HAP-1 (cell line): ENCODE results near the gene ABCD3.
A peak's percentile ranks its signal among the peaks of the same experiment; 100 is the strongest.

ENCODE experiments used
- DNase-seq, 2 experiments: peaks; one replicate each; pipeline ENCODE4 v3.0.0-alpha.2; 2016 to 2020; ENCODE audit warnings: low spot score in 2 of 2
- H3K27me3 ChIP-seq: fragments of 250-450 bp; sonication (Bioruptor Pico); 2 replicates; pipeline ENCODE4 v1.5.1; 2020; ENCODE audit warnings: low read depth, mild to moderate bottlenecking, moderate library complexity
- H3K36me3 ChIP-seq: fragments of 250-450 bp; sonication (Bioruptor Pico); replicated peaks from 2 replicates; pipeline ENCODE4 v1.5.1; 2020; ENCODE audit warnings: mild to moderate bottlenecking
- H3K4me1 ChIP-seq: fragments of 250-450 bp; sonication (Bioruptor Pico); 2 replicates; pipeline ENCODE4 v1.5.1; 2020; ENCODE audit warnings: mild to moderate bottlenecking
- H3K4me3 ChIP-seq: fragments of 250-450 bp; sonication (Bioruptor Pico); 2 replicates; pipeline ENCODE4 v1.5.1; 2020; ENCODE audit warnings: mild to moderate bottlenecking, moderate library complexity
- H3K9me3 ChIP-seq: fragments of 250-450 bp; sonication (Bioruptor Pico); 2 replicates; pipeline ENCODE4 v1.5.1; 2020; ENCODE audit warnings: mild to moderate bottlenecking, moderate library complexity
- in situ Hi-C: fragments of 300-500 bp; cut with MboI; formaldehyde crosslinking; loops from 3 replicates; pipeline ENCODE4 v1.14.3; 2020; ENCODE audit warnings: low sequenced_read_pairs, inconsistent platforms, mixed read lengths

Gene ABCD3

GRCh38 chr1:94543001-94543400, 124.8 kb downstream of the ABCD3 start:
- DNase-seq: no peak
- Histone ChIP-seq H3K4me3 (no peak overlapping the region), H3K9me3 (no peaks in the 10 kb centered on the region), H3K4me1 (peaks cover 28% of the 10 kb centered on the region), H3K27me3 (no peaks in the 10 kb centered on the region), H3K36me3 (peaks cover 4% of the 10 kb centered on the region)
- in situ Hi-C loops: no loop called here

- DNase-seq: no peak
- H3K4me1 ChIP-seq: peaks cover 21% of the 10 kb centered on the region
- no peak overlapping the region for H3K4me3 ChIP-seq
- H3K9me3 ChIP-seq: no peaks in the 10 kb centered on the region
- H3K36me3 ChIP-seq: no peaks in the 10 kb centered on the region; the same call in 1 of the 2 replicates
- in situ Hi-C loops: no loop called here
- no peaks in the 10 kb centered on the region for H3K27me3 ChIP-seq
These were observed 125.9 kb downstream of the ABCD3 start for GRCh38 chr1:94543893-94544635.

DNA sequence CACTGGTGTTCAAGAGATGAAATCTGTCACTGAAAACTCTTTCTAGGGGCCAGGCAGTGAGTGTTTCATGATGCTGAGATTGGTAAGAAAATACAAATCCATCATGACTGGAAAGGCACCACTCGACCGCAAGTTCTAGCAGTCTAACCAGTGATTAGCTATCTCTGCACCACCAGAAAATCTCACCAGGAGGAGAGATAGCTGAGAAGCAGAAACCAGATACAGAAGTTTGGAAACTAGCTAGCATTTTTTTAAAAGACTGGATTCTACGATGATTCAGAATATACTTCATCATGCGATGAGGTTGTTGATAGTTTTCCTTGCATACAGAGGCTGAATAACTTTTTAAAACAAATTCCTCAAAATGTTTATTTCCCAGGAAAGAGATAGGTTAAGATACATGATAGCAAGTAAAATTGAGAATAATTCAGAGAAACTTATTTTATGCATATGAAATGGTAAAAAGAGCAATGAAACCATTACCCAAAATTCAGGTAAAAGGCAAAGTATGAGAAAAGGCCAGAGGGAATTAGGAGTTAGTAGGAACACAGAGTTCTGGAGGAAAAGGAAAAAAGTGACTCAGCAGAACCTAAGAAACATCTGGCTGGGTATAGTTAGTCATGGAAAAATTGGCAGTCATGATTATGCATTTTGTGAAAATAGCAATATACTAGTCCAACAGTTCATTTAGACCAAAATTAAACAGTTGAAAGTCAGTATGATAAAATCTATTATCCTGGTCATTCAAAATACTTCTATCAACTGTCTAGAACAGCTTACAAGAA, 126.7 kb downstream of the ABCD3 start:
- H3K36me3 ChIP-seq: no peaks in the 10 kb centered on the region; the same call in 1 of the 2 replicates
- no peak for DNase-seq
- H3K4me3 ChIP-seq: no peak overlapping the region
- no peaks in the 10 kb centered on the region for H3K27me3 ChIP-seq
- peaks cover 13% of the 10 kb centered on the region for H3K4me1 ChIP-seq
- H3K9me3 ChIP-seq: no peaks in the 10 kb centered on the region
- in situ Hi-C loops: no loop called here

GRCh38 chr1:94549706-94550105, 131.5 kb downstream of the ABCD3 start:
- in situ Hi-C loops: no loop called here
- Histone ChIP-seq H3K9me3 (no peaks in the 10 kb centered on the region), H3K4me1 (peaks cover 15% of the 10 kb centered on the region), H3K36me3 (no peaks in the 10 kb centered on the region), H3K4me3 (no peak overlapping the region), H3K27me3 (no peaks in the 10 kb centered on the region)
- no peak for DNase-seq

DNA sequence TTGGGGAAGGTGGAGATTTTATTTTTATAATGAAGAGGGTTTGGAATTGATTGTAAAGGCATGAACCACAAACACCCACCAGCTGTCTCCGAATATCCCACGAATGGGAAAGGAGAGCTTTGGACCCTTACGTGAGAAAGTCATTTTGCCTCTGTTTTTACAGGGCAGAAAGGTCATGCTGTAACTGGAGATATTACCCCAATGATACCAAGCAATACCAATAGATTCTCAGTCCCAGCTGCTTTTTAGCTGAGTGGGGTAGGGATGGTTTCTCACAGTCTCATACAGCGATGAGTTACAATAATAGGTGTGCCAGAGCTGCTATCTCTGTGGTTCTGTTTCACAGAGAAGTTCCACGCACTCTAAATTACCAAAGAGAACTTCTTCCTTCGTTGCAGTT, 132.2 kb downstream of the ABCD3 start:
- no peaks in the 10 kb centered on the region for H3K36me3 ChIP-seq
- H3K27me3 ChIP-seq: no peaks in the 10 kb centered on the region
- peaks cover 15% of the 10 kb centered on the region for H3K4me1 ChIP-seq
- no peak overlapping the region for H3K4me3 ChIP-seq
- no peak for DNase-seq
- no peaks in the 10 kb centered on the region for H3K9me3 ChIP-seq
- in situ Hi-C loops: no loop called here

DNA sequence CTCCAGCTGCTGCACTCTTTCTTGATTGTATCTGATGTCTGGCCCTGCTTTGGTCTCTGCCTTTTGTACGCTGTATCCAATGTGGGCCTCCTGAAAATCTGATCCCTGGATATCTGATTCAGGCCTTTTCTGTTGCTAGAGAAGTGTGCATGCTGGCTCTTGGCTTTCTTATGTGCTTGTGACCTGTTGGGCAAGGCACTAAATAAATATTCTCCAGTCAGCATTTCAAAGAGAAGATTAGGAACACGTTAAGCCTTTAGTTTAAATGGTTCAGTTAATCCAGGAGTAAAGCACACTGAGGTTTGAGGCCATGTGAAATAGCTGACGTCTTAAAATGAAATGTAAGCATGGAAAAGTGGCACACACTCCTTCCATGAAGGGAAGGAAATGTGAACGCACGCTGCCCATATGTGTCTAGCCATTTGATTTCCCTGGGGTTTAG, 132.6 kb downstream of the ABCD3 start:
- H3K9me3 ChIP-seq: no peaks in the 10 kb centered on the region
- H3K4me3 ChIP-seq: no peak overlapping the region
- no peaks in the 10 kb centered on the region for H3K36me3 ChIP-seq
- H3K4me1 ChIP-seq: peaks cover 15% of the 10 kb centered on the region
- DNase-seq: peak; percentile 40 to 85
- in situ Hi-C loops: no loop called here
- H3K27me3 ChIP-seq: no peaks in the 10 kb centered on the region

- Histone ChIP-seq H3K4me1 (peaks cover 15% of the 10 kb centered on the region), H3K36me3 (no peaks in the 10 kb centered on the region), H3K4me3 (no peak overlapping the region), H3K9me3 (no peaks in the 10 kb centered on the region), H3K27me3 (no peaks in the 10 kb centered on the region)
- DNase-seq: no peak
- in situ Hi-C loops: no loop called here
These were observed 133.3 kb downstream of the ABCD3 start for GRCh38 chr1:94551449-94551848.

GRCh38 chr1:94552071-94552586, 133.9 kb downstream of the ABCD3 start:
- in situ Hi-C loops: no loop called here

GRCh38 chr1:94553323-94553730, 135.1 kb downstream of the ABCD3 start:
- H3K4me3 ChIP-seq: no peak overlapping the region

More at GRCh38 chr1:94552071-94552586, 133.9 kb downstream of the ABCD3 start:
- H3K9me3 ChIP-seq: no peaks in the 10 kb centered on the region
- H3K36me3 ChIP-seq: no peaks in the 10 kb centered on the region
- no peak for DNase-seq
- peaks cover 15% of the 10 kb centered on the region for H3K4me1 ChIP-seq
- H3K27me3 ChIP-seq: no peaks in the 10 kb centered on the region
- H3K4me3 ChIP-seq: no peak overlapping the region

GRCh38 chr1:94553931-94554330, 135.7 kb downstream of the ABCD3 start:
- Histone ChIP-seq H3K9me3 (no peaks in the 10 kb centered on the region), H3K4me3 (no peak overlapping the region), H3K27me3 (no peaks in the 10 kb centered on the region), H3K4me1 (peaks cover 15% of the 10 kb centered on the region), H3K36me3 (no peaks in the 10 kb centered on the region)
- in situ Hi-C loops: no loop called here
- no peak for DNase-seq

More at GRCh38 chr1:94553323-94553730, 135.1 kb downstream of the ABCD3 start:
- H3K9me3 ChIP-seq: no peaks in the 10 kb centered on the region
- H3K36me3 ChIP-seq: no peaks in the 10 kb centered on the region
- DNase-seq: no peak
- no peaks in the 10 kb centered on the region for H3K27me3 ChIP-seq
- in situ Hi-C loops: no loop called here
- H3K4me1 ChIP-seq: peaks cover 15% of the 10 kb centered on the region

DNA sequence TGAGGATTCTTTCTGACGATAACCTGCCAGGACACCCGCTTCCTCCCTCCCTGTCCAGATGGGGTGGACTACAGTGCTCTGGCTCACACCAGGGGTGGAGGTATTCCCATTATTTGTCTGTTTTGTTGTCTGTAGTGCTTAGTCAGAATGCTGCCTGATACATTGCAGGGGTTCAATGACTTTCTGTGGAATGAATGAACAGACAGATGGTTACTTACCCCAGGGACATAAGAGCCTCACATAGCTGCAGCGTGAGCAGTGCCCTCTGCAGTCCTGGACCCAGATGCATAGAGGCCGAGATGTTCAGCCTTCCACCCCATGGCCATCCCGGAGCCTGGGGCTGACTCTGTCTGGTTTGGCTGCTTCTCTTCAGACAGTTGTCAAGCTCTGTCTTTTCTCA, 136.4 kb downstream of the ABCD3 start:
- Histone ChIP-seq H3K36me3 (no peaks in the 10 kb centered on the region), H3K4me3 (no peak overlapping the region), H3K9me3 (no peaks in the 10 kb centered on the region), H3K27me3 (no peaks in the 10 kb centered on the region), H3K4me1 (peaks cover 15% of the 10 kb centered on the region)
- in situ Hi-C loops: no loop called here
- DNase-seq: no peak

GRCh38 chr1:94555091-94555490, 136.9 kb downstream of the ABCD3 start:
- Histone ChIP-seq H3K27me3 (no peaks in the 10 kb centered on the region), H3K36me3 (no peaks in the 10 kb centered on the region), H3K4me3 (no peak overlapping the region), H3K9me3 (no peaks in the 10 kb centered on the region), H3K4me1 (peaks cover 15% of the 10 kb centered on the region)
- in situ Hi-C loops: no loop called here
- DNase-seq: no peak

DNA sequence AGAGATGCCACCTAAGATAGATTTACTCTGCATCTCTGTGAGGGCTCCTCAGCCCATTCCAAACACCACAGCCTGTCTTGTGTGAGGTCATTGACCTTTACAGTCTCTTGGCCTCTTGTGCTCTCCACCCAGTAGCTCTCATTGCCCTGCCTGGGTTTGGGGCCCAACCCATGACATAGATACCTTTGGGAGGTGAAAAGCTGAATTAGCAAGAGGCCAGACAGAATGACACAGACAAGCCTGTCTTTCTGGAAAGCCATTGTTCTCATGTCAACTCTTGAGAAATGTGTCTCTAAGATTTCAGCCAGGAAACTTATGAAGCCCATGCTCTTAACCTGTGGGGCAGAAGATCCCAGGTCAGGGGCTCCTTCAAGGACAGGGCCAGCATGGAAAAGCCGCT, 141.7 kb downstream of the ABCD3 start:
- in situ Hi-C loops: no loop called here
- H3K27me3 ChIP-seq: no peaks in the 10 kb centered on the region
- no peaks in the 10 kb centered on the region for H3K4me1 ChIP-seq
- H3K4me3 ChIP-seq: no peak overlapping the region
- no peaks in the 10 kb centered on the region for H3K9me3 ChIP-seq
- H3K36me3 ChIP-seq: no peaks in the 10 kb centered on the region
- no peak for DNase-seq

DNA sequence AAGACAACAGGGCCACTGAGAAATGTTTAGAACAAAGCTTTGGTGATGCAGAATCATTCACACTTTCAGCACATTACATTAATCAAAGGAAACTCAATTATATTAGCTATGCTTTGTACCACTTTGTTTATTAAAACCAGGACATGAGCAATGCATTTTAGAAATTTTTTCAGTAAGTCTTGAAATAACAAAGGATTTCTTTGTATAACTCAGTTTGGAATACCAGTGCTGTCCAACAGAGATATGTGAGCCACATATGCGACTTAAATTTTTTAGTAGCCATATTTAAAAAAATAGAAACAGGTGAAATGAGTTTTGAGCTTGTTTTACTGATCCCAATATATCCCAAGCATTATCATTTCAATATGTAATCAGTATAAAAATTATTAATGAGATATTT, 142.1 kb downstream of the ABCD3 start:
- no peak for DNase-seq
- Histone ChIP-seq H3K9me3 (no peaks in the 10 kb centered on the region), H3K36me3 (no peaks in the 10 kb centered on the region), H3K4me1 (no peaks in the 10 kb centered on the region), H3K4me3 (no peak overlapping the region), H3K27me3 (no peaks in the 10 kb centered on the region)
- in situ Hi-C loops: no loop called here
